T-helper 2 cell treated with Interferon-gamma antibody and Interleukin-4, amounts not matched to agents 5 μg/mL and 100 μg/mL, for 36 hours (primary cell): ENCODE data around the gene MBOAT1.
A peak's percentile ranks its signal among the peaks of the same experiment; 100 is the strongest.
"Not testable (repeated sequence)": the region's sequence is repeated elsewhere in the genome, so short reads cannot be mapped to it uniquely, and the experiment has no call there.

ENCODE experiments used
- DNase-seq: peaks from one replicate; pipeline ENCODE4 v3.0.0; 2021; ENCODE audit warnings: low spot score
- H3K27ac Mint-ChIP-seq: one replicate; pipeline ENCODE4 v1.8.0; 2021; ENCODE audit warnings: mild to moderate bottlenecking, mixed read lengths
- H3K27me3 Mint-ChIP-seq: one replicate; pipeline ENCODE4 v1.8.0; 2021; ENCODE audit warnings: low read depth, mixed read lengths
- H3K36me3 Mint-ChIP-seq: one replicate; pipeline ENCODE4 v1.8.0; 2021; ENCODE audit warnings: low read depth, mixed read lengths
- H3K4me1 Mint-ChIP-seq: one replicate; pipeline ENCODE4 v1.8.0; 2021; ENCODE audit warnings: low read depth, mixed read lengths
- H3K4me3 Mint-ChIP-seq: one replicate; pipeline ENCODE4 v1.8.0; 2022; ENCODE audit warnings: mild to moderate bottlenecking, moderate library complexity, mixed read lengths
- H3K9me3 Mint-ChIP-seq: one replicate; pipeline ENCODE4 v1.8.0; 2021; ENCODE audit warnings: mixed read lengths

MBOAT1 gene

GRCh38 chr6:20179287-20180045 lies 32.8 kb downstream of the MBOAT1 start:
- Mint-ChIP-seq H3K36me3 (peaks cover 49% of the 10 kb centered on the region), H3K4me1 (peaks cover 37% of the 10 kb centered on the region), H3K9me3 (peaks cover 13% of the 10 kb centered on the region)
- DNase-seq, H3K27ac Mint-ChIP-seq, H3K4me3 Mint-ChIP-seq, H3K27me3 Mint-ChIP-seq: not testable (repeated sequence)

- H3K4me1 Mint-ChIP-seq: peaks cover 48% of the 10 kb centered on the region
- DNase-seq: no peak
- H3K27me3 Mint-ChIP-seq: no peaks in the 10 kb centered on the region
- H3K27ac Mint-ChIP-seq: no peak overlapping the region
- H3K9me3 Mint-ChIP-seq: peaks cover 13% of the 10 kb centered on the region
- peaks cover 40% of the 10 kb centered on the region for H3K36me3 Mint-ChIP-seq
- H3K4me3 Mint-ChIP-seq: no peak overlapping the region
These were observed 33.9 kb downstream of the MBOAT1 start for GRCh38 chr6:20178327-20178726.

GRCh38 chr6:20175810-20176410 lies 36.4 kb downstream of the MBOAT1 start:
- H3K36me3 Mint-ChIP-seq: peaks cover 33% of the 10 kb centered on the region

GRCh38 chr6:20173833-20174792 lies 38.2 kb downstream of the MBOAT1 start:
- H3K9me3 Mint-ChIP-seq: no peaks in the 10 kb centered on the region
- peak overlapping the region; percentile 81 for H3K4me3 Mint-ChIP-seq
- H3K4me1 Mint-ChIP-seq: peaks cover 49% of the 10 kb centered on the region
- peak overlapping the region; percentile 87 for H3K27ac Mint-ChIP-seq
- H3K36me3 Mint-ChIP-seq: peaks cover 27% of the 10 kb centered on the region
- no peak for DNase-seq
- H3K27me3 Mint-ChIP-seq: no peaks in the 10 kb centered on the region

More at GRCh38 chr6:20175810-20176410, 36.4 kb downstream of the MBOAT1 start:
- H3K27me3 Mint-ChIP-seq: no peaks in the 10 kb centered on the region
- no peak for DNase-seq
- H3K4me1 Mint-ChIP-seq: peaks cover 48% of the 10 kb centered on the region
- peak overlapping the region; percentile 4 for H3K4me3 Mint-ChIP-seq
- no peaks in the 10 kb centered on the region for H3K9me3 Mint-ChIP-seq
- peak overlapping the region; percentile 23 for H3K27ac Mint-ChIP-seq

- no peaks in the 10 kb centered on the region for H3K27me3 Mint-ChIP-seq
- no peak for DNase-seq
- no peaks in the 10 kb centered on the region for H3K9me3 Mint-ChIP-seq
- H3K27ac Mint-ChIP-seq: peak overlapping the region; percentile 71
- peaks cover 24% of the 10 kb centered on the region for H3K36me3 Mint-ChIP-seq
- H3K4me3 Mint-ChIP-seq: peak overlapping the region; percentile 81
- H3K4me1 Mint-ChIP-seq: peaks cover 52% of the 10 kb centered on the region
These were observed 39.3 kb downstream of the MBOAT1 start for GRCh38 chr6:20172842-20173456.

- peaks cover 34% of the 10 kb centered on the region for H3K36me3 Mint-ChIP-seq
- no peaks in the 10 kb centered on the region for H3K27me3 Mint-ChIP-seq
- no peak overlapping the region for H3K27ac Mint-ChIP-seq
- DNase-seq: no peak
- H3K4me1 Mint-ChIP-seq: peaks cover 44% of the 10 kb centered on the region
- no peak overlapping the region for H3K4me3 Mint-ChIP-seq
- no peaks in the 10 kb centered on the region for H3K9me3 Mint-ChIP-seq
These were observed 41.7 kb downstream of the MBOAT1 start for GRCh38 chr6:20170455-20171148.

- H3K36me3 Mint-ChIP-seq: peaks cover 36% of the 10 kb centered on the region
- no peak for DNase-seq
These were observed 42.5 kb downstream of the MBOAT1 start for GRCh38 chr6:20169786-20170185.

GRCh38 chr6:20169119-20169557 lies 43.1 kb downstream of the MBOAT1 start:
- Mint-ChIP-seq H3K36me3 (peaks cover 37% of the 10 kb centered on the region), H3K4me3 (no peak overlapping the region), H3K27ac (no peak overlapping the region), H3K4me1 (peaks cover 36% of the 10 kb centered on the region), H3K27me3 (no peaks in the 10 kb centered on the region), H3K9me3 (no peaks in the 10 kb centered on the region)
- no peak for DNase-seq

More at GRCh38 chr6:20169786-20170185, 42.5 kb downstream of the MBOAT1 start:
- Mint-ChIP-seq H3K9me3 (no peaks in the 10 kb centered on the region), H3K4me1 (peaks cover 43% of the 10 kb centered on the region), H3K27me3 (no peaks in the 10 kb centered on the region), H3K4me3 (no peak overlapping the region), H3K27ac (no peak overlapping the region)

- Mint-ChIP-seq H3K4me3 (no peak overlapping the region), H3K27me3 (no peaks in the 10 kb centered on the region), H3K36me3 (peaks cover 37% of the 10 kb centered on the region), H3K9me3 (no peaks in the 10 kb centered on the region), H3K27ac (no peak overlapping the region), H3K4me1 (peaks cover 32% of the 10 kb centered on the region)
- no peak for DNase-seq
These were observed 43.6 kb downstream of the MBOAT1 start for GRCh38 chr6:20168690-20169089.

- DNase-seq: no peak
- H3K4me3 Mint-ChIP-seq: no peak overlapping the region
- no peak overlapping the region for H3K27ac Mint-ChIP-seq
- no peaks in the 10 kb centered on the region for H3K27me3 Mint-ChIP-seq
- H3K36me3 Mint-ChIP-seq: peaks cover 31% of the 10 kb centered on the region
- peaks cover 24% of the 10 kb centered on the region for H3K4me1 Mint-ChIP-seq
- H3K9me3 Mint-ChIP-seq: no peaks in the 10 kb centered on the region
These were observed 44.7 kb downstream of the MBOAT1 start for GRCh38 chr6:20167601-20168000.

GRCh38 chr6:20166210-20166609 lies 46.1 kb downstream of the MBOAT1 start:
- Mint-ChIP-seq H3K36me3 (peaks cover 26% of the 10 kb centered on the region), H3K27me3 (no peaks in the 10 kb centered on the region), H3K9me3 (no peaks in the 10 kb centered on the region), H3K4me1 (peaks cover 21% of the 10 kb centered on the region), H3K27ac (no peak overlapping the region), H3K4me3 (no peak overlapping the region)
- no peak for DNase-seq

- DNase-seq: no peak
- H3K9me3 Mint-ChIP-seq: no peaks in the 10 kb centered on the region
- no peak overlapping the region for H3K27ac Mint-ChIP-seq
- peaks cover 23% of the 10 kb centered on the region for H3K36me3 Mint-ChIP-seq
- H3K4me3 Mint-ChIP-seq: no peak overlapping the region
- peaks cover 7% of the 10 kb centered on the region for H3K4me1 Mint-ChIP-seq
- H3K27me3 Mint-ChIP-seq: no peaks in the 10 kb centered on the region
These were observed 49.8 kb downstream of the MBOAT1 start for GRCh38 chr6:20162515-20162914.
